ENCODE data around the gene WNT2B.

The WNT2B gene

GRCh38 chr1:112575154-112575804 is 66.5 kb downstream of the WNT2B start:
- DNase-seq (ENCODE audit: low spot score): no peak

GRCh38 chr1:112576240-112576639 is 67.5 kb downstream of the WNT2B start:
- DNase-seq (ENCODE audit: low spot score): no peak

All from Ammon's horn (tissue), 1 donor.